Activated T-helper 1 cell treated with anti-CD3 and anti-CD28 coated beads, Interleukin-12 subunit alpha, Interleukin-12 subunit beta, Interleukin-2, Interleukin-4 antibody, amounts not matched to agents 30 ng/mL and 10 ng/mL and 1 ng/mL, durations not matched to agents 14 hours and 24 hours and 36 hours (primary cell): Measurements from ENCODE around the gene PARG. TPM values are rescaled to one million over a fixed set of nuclear protein-coding genes. Genes with fewer than 3 reads are reported as not detected.
"Not testable (repeated sequence)": the region's sequence is repeated elsewhere in the genome, so short reads cannot be mapped to it uniquely, and the experiment has no call there.

Experiments
- DNase-seq: peaks from one replicate; pipeline ENCODE4 v3.0.0; 2021; ENCODE audit warnings: low spot score
- H3K27ac Mint-ChIP-seq: one replicate; pipeline ENCODE4 v1.8.0; 2021; ENCODE audit warnings: mild to moderate bottlenecking, mixed read lengths
- H3K27me3 Mint-ChIP-seq: one replicate; pipeline ENCODE4 v1.8.0; 2022; ENCODE audit warnings: mild to moderate bottlenecking, moderate library complexity, mixed read lengths; ENCODE audit not compliant: insufficient read depth
- H3K36me3 Mint-ChIP-seq: one replicate; pipeline ENCODE4 v1.8.0; 2021; ENCODE audit warnings: low read depth, mixed read lengths
- H3K4me1 Mint-ChIP-seq: one replicate; pipeline ENCODE4 v1.8.0; 2021; ENCODE audit warnings: low read depth, mixed read lengths
- H3K4me3 Mint-ChIP-seq: one replicate; pipeline ENCODE4 v1.8.0; 2021; ENCODE audit warnings: mild to moderate bottlenecking, moderate library complexity, mixed read lengths
- H3K9me3 Mint-ChIP-seq: one replicate; pipeline ENCODE4 v1.8.0; 2021; ENCODE audit warnings: mixed read lengths
- intact Hi-C: fragments of 100-400 bp; cut with micrococcal nuclease; formaldehyde crosslinking; loops from one replicate; pipeline ENCODE4 v1.15.1; 2024
- total RNA-seq: library from RNA; stranded (reverse); gene quantifications from 2 replicates; pipeline ENCODE4 v1.2.3, GENCODE V29; 2022

Gene PARG
- total RNA-seq, 1 donor from 2014 or later: 35.8 TPM

GRCh38 chr10:49781247-49781646 lies 160.6 kb downstream of the PARG start:
- peaks cover 3% of the 10 kb centered on the region for H3K27me3 Mint-ChIP-seq
- no peaks in the 10 kb centered on the region for H3K9me3 Mint-ChIP-seq
- no peak overlapping the region for H3K27ac Mint-ChIP-seq
- H3K36me3 Mint-ChIP-seq: no peaks in the 10 kb centered on the region
- intact Hi-C loops: no loop called here
- H3K4me3 Mint-ChIP-seq: no peak overlapping the region
- H3K4me1 Mint-ChIP-seq: no peaks in the 10 kb centered on the region
- no peak for DNase-seq

- Mint-ChIP-seq H3K27ac (no peak overlapping the region), H3K4me3 (no peak overlapping the region), H3K9me3 (no peaks in the 10 kb centered on the region), H3K4me1 (no peaks in the 10 kb centered on the region), H3K36me3 (no peaks in the 10 kb centered on the region), H3K27me3 (peaks cover 2% of the 10 kb centered on the region)
- intact Hi-C loops: no loop called here
- no peak for DNase-seq
Observed at GRCh38 chr10:49778197-49778596, 163.6 kb downstream of the PARG start.

GRCh38 chr10:49776851-49777250 lies 165.0 kb downstream of the PARG start:
- H3K4me1 Mint-ChIP-seq: no peaks in the 10 kb centered on the region
- no peak overlapping the region for H3K4me3 Mint-ChIP-seq
- intact Hi-C loops: no loop called here
- DNase-seq: no peak
- H3K36me3 Mint-ChIP-seq: no peaks in the 10 kb centered on the region
- no peaks in the 10 kb centered on the region for H3K9me3 Mint-ChIP-seq
- peaks cover 6% of the 10 kb centered on the region for H3K27me3 Mint-ChIP-seq
- H3K27ac Mint-ChIP-seq: no peak overlapping the region

- Mint-ChIP-seq H3K4me3 (no peak overlapping the region), H3K9me3 (no peaks in the 10 kb centered on the region), H3K27ac (no peak overlapping the region), H3K36me3 (no peaks in the 10 kb centered on the region), H3K4me1 (no peaks in the 10 kb centered on the region), H3K27me3 (peaks cover 14% of the 10 kb centered on the region)
- no peak for DNase-seq
- intact Hi-C loops: no loop called here
Observed at GRCh38 chr10:49775014-49775413, 166.8 kb downstream of the PARG start.

GRCh38 chr10:49772944-49773343 lies 168.9 kb downstream of the PARG start:
- H3K4me3 Mint-ChIP-seq, H3K27ac Mint-ChIP-seq: not testable (repeated sequence)

GRCh38 chr10:49771046-49771445 lies 170.8 kb downstream of the PARG start:
- intact Hi-C loops, H3K4me1 Mint-ChIP-seq, H3K9me3 Mint-ChIP-seq, DNase-seq, H3K36me3 Mint-ChIP-seq, H3K4me3 Mint-ChIP-seq, H3K27ac Mint-ChIP-seq: not testable (repeated sequence)
- H3K27me3 Mint-ChIP-seq: peaks cover 24% of the 10 kb centered on the region

More at GRCh38 chr10:49772944-49773343, 168.9 kb downstream of the PARG start:
- DNase-seq, intact Hi-C loops, H3K36me3 Mint-ChIP-seq, H3K9me3 Mint-ChIP-seq, H3K4me1 Mint-ChIP-seq: not testable (repeated sequence)
- H3K27me3 Mint-ChIP-seq: peaks cover 17% of the 10 kb centered on the region

GRCh38 chr10:49769692-49770091 lies 172.1 kb downstream of the PARG start:
- no peak for DNase-seq
- intact Hi-C loops: no loop called here
- H3K36me3 Mint-ChIP-seq: no peaks in the 10 kb centered on the region
- no peaks in the 10 kb centered on the region for H3K4me1 Mint-ChIP-seq
- no peak overlapping the region for H3K27ac Mint-ChIP-seq
- H3K27me3 Mint-ChIP-seq: peaks cover 26% of the 10 kb centered on the region
- H3K4me3 Mint-ChIP-seq: no peak overlapping the region
- no peaks in the 10 kb centered on the region for H3K9me3 Mint-ChIP-seq

GRCh38 chr10:49768731-49769130 lies 173.1 kb downstream of the PARG start:
- Mint-ChIP-seq H3K4me1 (no peaks in the 10 kb centered on the region), H3K27ac (no peak overlapping the region), H3K4me3 (no peak overlapping the region), H3K27me3 (peaks cover 24% of the 10 kb centered on the region), H3K9me3 (no peaks in the 10 kb centered on the region), H3K36me3 (no peaks in the 10 kb centered on the region)
- intact Hi-C loops: no loop called here
- no peak for DNase-seq

GRCh38 chr10:49768329-49768728 lies 173.5 kb downstream of the PARG start:
- Mint-ChIP-seq H3K4me3 (no peak overlapping the region), H3K27me3 (peaks cover 24% of the 10 kb centered on the region), H3K27ac (no peak overlapping the region), H3K4me1 (no peaks in the 10 kb centered on the region), H3K9me3 (no peaks in the 10 kb centered on the region), H3K36me3 (no peaks in the 10 kb centered on the region)
- intact Hi-C loops: no loop called here
- no peak for DNase-seq

Other genes with a start within 250 kb of the PARG start
- gene OGDHL, start 179.7 kb downstream of the PARG start, total RNA-seq: 1.2 and 2.8 TPM in 2 replicates
- gene TIMM23B, start within 50 bp of the PARG start, total RNA-seq: 31.6 and 31.7 TPM in 2 replicates
- 25.0 and 27.6 TPM in 2 replicates for gene AGAP6, start 46.4 kb upstream of the PARG start, total RNA-seq
- gene WASHC2A, start 125.9 kb upstream of the PARG start, total RNA-seq: 24.1 and 26.8 TPM in 2 replicates